HCT116 (cell line): ENCODE results near the gene C14orf39. TPM values are rescaled to one million over a fixed set of nuclear protein-coding genes. Genes with fewer than 3 reads are reported as not detected.

Source experiments
- ATAC-seq: fragments of 200-7000 bp; cut with Tn5 transposase; 2 replicates; pipeline ENCODE4 v1.9.1; 2020; ENCODE audit warnings: mild to moderate bottlenecking, moderate library complexity
- BruUV-seq: library from RNA; stranded (reverse); fragments of 400-500 nt; replicated peaks from 2 replicates; lab custom pipeline; 2021; lab: Mats Ljungman, UMichigan
- CTCF ChIA-PET: fragments of 300-600 bp; sonication (Branson Sonifier 250); formaldehyde crosslinking; loops from one replicate; lab custom pipeline; 2021; ENCODE audit warnings: antibody characterized with exemption; lab: Charles Lee
- POLR2A ChIA-PET: fragments of 300-600, 350-600 bp; sonication (Branson Sonifier 250); formaldehyde crosslinking; loops from one replicate; lab custom pipeline; 2021; ENCODE audit warnings: antibody characterized with exemption; lab: Charles Lee
- RAD21 ChIA-PET, 2 experiments: fragments of 300-600 bp; sonication (Branson Sonifier 250); formaldehyde crosslinking; loops; one replicate each; lab custom pipeline; 2023; ENCODE audit warnings: low total read pairs in 2 of 2; ENCODE audit not compliant: uncharacterized antibody in 2 of 2, unreplicated experiment in 2 of 2, low non-redundant PET in 1 of 2; lab: Charles Lee
- DNase-seq: peaks from one replicate; pipeline ENCODE4 v3.0.0-alpha.2; 2010; ENCODE audit warnings: low read depth, low spot score
- H2AFZ ChIP-seq: fragments of 200-600 bp; shearing (Covaris generic), sonication (generic); 2 replicates; pipeline ENCODE4 v1.6.1; 2017; ENCODE audit warnings: low read depth, mixed run types, mixed read lengths, antibody characterized with exemption, low read length; ENCODE audit not compliant: poor library complexity, severe bottlenecking
- H3K27ac ChIP-seq: 2 replicates; pipeline ENCODE4 v1.5.1; 2012; ENCODE audit warnings: low read depth, low read length
- H3K27me3 ChIP-seq: fragments of 200-600 bp; sonication (generic); 2 replicates; pipeline ENCODE4 v1.6.1; 2016; ENCODE audit warnings: mixed run types, low read length, mixed read lengths; ENCODE audit not compliant: insufficient read depth
- H3K36me3 ChIP-seq, 2 experiments: fragments of 200-500 bp in 1 of 2; fragments of 200-600 bp in 1 of 2; sonication (Bioruptor generic) in 1 of 2; sonication (generic) in 1 of 2; 2 replicates each; pipeline versions ENCODE4 v1.5.1 to v1.6.1; 2014 to 2016; ENCODE audit warnings: low read length in 2 of 2, inconsistent platforms in 1 of 2, mixed read lengths in 1 of 2, mixed run types in 1 of 2; ENCODE audit not compliant: insufficient read depth in 2 of 2, control insufficient read depth in 1 of 2
- H3K4me1 ChIP-seq, 2 experiments: fragments of 200-600 bp in 1 of 2; sonication (generic) in 1 of 2; 2 replicates each; pipeline versions ENCODE4 v1.5.1 to v1.6.1; 2012 to 2017; ENCODE audit warnings: low read length in 2 of 2, inconsistent platforms in 1 of 2, mild to moderate bottlenecking in 1 of 2, mixed read lengths in 1 of 2, mixed run types in 1 of 2, moderate library complexity in 1 of 2; ENCODE audit not compliant: insufficient read depth in 2 of 2, control insufficient read depth in 1 of 2
- H3K4me2 ChIP-seq: fragments of 200-600 bp; sonication (generic); 2 replicates; pipeline ENCODE4 v1.6.1; 2017; ENCODE audit warnings: mixed run types, low read length, mixed read lengths
- H3K4me3 ChIP-seq, 2 experiments: fragments of 200-600 bp in 1 of 2; sonication (generic) in 1 of 2; replicated peaks in 1 of 2; 2 replicates each; pipeline ENCODE4 v1.5.1; 2011 to 2016; ENCODE audit warnings: low read length in 2 of 2, control low read depth in 1 of 2, low read depth in 1 of 2, mild to moderate bottlenecking in 1 of 2, mixed read lengths in 1 of 2, mixed run types in 1 of 2
- H3K79me2 ChIP-seq: fragments of 200-600 bp; sonication (generic); 2 replicates; pipeline ENCODE4 v1.6.1; 2017; ENCODE audit warnings: mild to moderate bottlenecking, mixed run types, low read length, moderate library complexity, mixed read lengths; ENCODE audit not compliant: insufficient read depth
- H3K9ac ChIP-seq: fragments of 200-600 bp; sonication (generic); 2 replicates; pipeline ENCODE4 v1.6.1; 2016; ENCODE audit warnings: low read length, mixed read lengths
- H3K9me2 ChIP-seq: fragments of 200-600 bp; sonication (generic), shearing (Covaris generic); 2 replicates; pipeline ENCODE4 v1.6.1; 2017; ENCODE audit warnings: mixed run types, mild to moderate bottlenecking, moderate library complexity; ENCODE audit not compliant: insufficient read depth
- H3K9me3 ChIP-seq, 2 experiments: fragments of 200-500 bp in 1 of 2; fragments of 200-600 bp in 1 of 2; sonication (Bioruptor generic) in 1 of 2; sonication (generic) in 1 of 2; 2 replicates each; pipeline ENCODE4 v1.6.1; 2014 to 2017; ENCODE audit warnings: low read length in 2 of 2, mixed read lengths in 2 of 2, inconsistent platforms in 1 of 2, low read depth in 1 of 2, mild to moderate bottlenecking in 1 of 2, mixed run types in 1 of 2, moderate library complexity in 1 of 2; ENCODE audit not compliant: control insufficient read depth in 1 of 2, insufficient read depth in 1 of 2
- H4K20me1 ChIP-seq: fragments of 200-600 bp; sonication (generic), shearing (Covaris generic); 2 replicates; pipeline ENCODE4 v1.6.1; 2017; ENCODE audit warnings: mixed run types, mild to moderate bottlenecking, moderate library complexity; ENCODE audit not compliant: insufficient read depth
- CBX3 ChIP-seq: IDR thresholded peaks from 2 replicates; pipeline ENCODE4 v1.6.1; 2012; ENCODE audit warnings: low read depth
- ELF1 ChIP-seq: IDR thresholded peaks from 2 replicates; pipeline ENCODE4 v1.6.1; 2012; ENCODE audit warnings: low read depth, borderline replicate concordance
- JUND ChIP-seq: IDR thresholded peaks from 2 replicates; pipeline ENCODE4 v1.6.1; 2012
- POLR2A ChIP-seq: IDR thresholded peaks from 2 replicates; pipeline ENCODE4 v1.7.0; 2011; ENCODE audit warnings: borderline replicate concordance; ENCODE audit not compliant: insufficient read depth, insufficient read length; ENCODE audit errors: extremely low read depth
- POLR2AphosphoS5 ChIP-seq: IDR thresholded peaks from 2 replicates; pipeline ENCODE4 v1.6.1; 2011; ENCODE audit warnings: mild to moderate bottlenecking, low read depth, low read length, moderate library complexity
- RAD21 ChIP-seq: IDR thresholded peaks from 2 replicates; pipeline ENCODE4 v1.6.1; 2012; ENCODE audit warnings: low read depth, mild to moderate bottlenecking
- SRF ChIP-seq: IDR thresholded peaks from 2 replicates; pipeline ENCODE4 v1.6.1; 2012; ENCODE audit warnings: low read depth
- YY1 ChIP-seq: IDR thresholded peaks from 2 replicates; pipeline ENCODE4 v1.6.1; 2011; ENCODE audit warnings: low read length, low read depth, moderate library complexity, mild to moderate bottlenecking; ENCODE audit not compliant: insufficient replicate concordance; ENCODE audit errors: extremely low read depth
- ZBTB33 ChIP-seq: IDR thresholded peaks from 2 replicates; pipeline ENCODE4 v1.6.1; 2011; ENCODE audit warnings: mild to moderate bottlenecking, low read length, moderate library complexity; ENCODE audit not compliant: insufficient replicate concordance; ENCODE audit errors: extremely low read depth
- intact Hi-C: fragments of 100-400 bp; cut with micrococcal nuclease; formaldehyde crosslinking; loops from 2 replicates; pipeline ENCODE4 v1.10.0; 2022
- total RNA-seq: library from RNA; stranded (reverse); gene quantifications from one replicate; pipeline ENCODE4 v1.2.1, GENCODE V29; 2021; ENCODE audit not compliant: unreplicated experiment

Gene C14orf39
- total RNA-seq, 1 experiment from 2014 or later, result not detected

- no peak for DNase-seq
- TF ChIP-seq POLR2AphosphoS5 (no peak), YY1 (no peak), SRF (no peak), JUND (no peak), ZBTB33 (no peak), ELF1 (no peak), CBX3 (no peak), POLR2A (no peak), RAD21 (no peak)
- TF ChIP-seq, all 23 proteins: peak for 0
- Histone ChIP-seq H3K27me3 (no peaks in the 10 kb centered on the region), H3K9me3 (no peaks in the 10 kb centered on the region), H2AFZ (no peak overlapping the region), H3K4me1 (no peaks in the 10 kb centered on the region; a peak in 1 of 4 replicates), H3K79me2 (no peaks in the 10 kb centered on the region), H3K36me3 (no peaks in the 10 kb centered on the region), H3K9ac (no peak overlapping the region), H3K27ac (no peak overlapping the region), H3K4me3 (no peak overlapping the region), H3K9me2 (no peaks in the 10 kb centered on the region), H4K20me1 (no peaks in the 10 kb centered on the region), H3K4me2 (no peak overlapping the region)
- intact Hi-C loops, result loop anchor here (10.0 kb wide), 1 partner anchor 300 kb away; no protein-coding TSS in a partner anchor
- CTCF ChIA-PET, result no interaction called here
- no TSS peak for BruUV-seq
- POLR2A ChIA-PET, result no interaction called here
- RAD21 ChIA-PET, result interaction anchor here in 1 of 2 experiments (0.5 to 0.7 kb wide), 2 partner anchors 26 to 299 kb away, joined by 3 read pairs; no protein-coding TSS in a partner anchor
- no peak for ATAC-seq
Observed at GRCh38 chr14:60485057-60485597, 736 bp downstream of the C14orf39 start.
